Measurements from ENCODE around the gene TBATA. TPM values are rescaled to one million over a fixed set of nuclear protein-coding genes. Genes with fewer than 3 reads are reported as not detected.

Gene TBATA
- not detected in 2 replicates for total RNA-seq

DNA sequence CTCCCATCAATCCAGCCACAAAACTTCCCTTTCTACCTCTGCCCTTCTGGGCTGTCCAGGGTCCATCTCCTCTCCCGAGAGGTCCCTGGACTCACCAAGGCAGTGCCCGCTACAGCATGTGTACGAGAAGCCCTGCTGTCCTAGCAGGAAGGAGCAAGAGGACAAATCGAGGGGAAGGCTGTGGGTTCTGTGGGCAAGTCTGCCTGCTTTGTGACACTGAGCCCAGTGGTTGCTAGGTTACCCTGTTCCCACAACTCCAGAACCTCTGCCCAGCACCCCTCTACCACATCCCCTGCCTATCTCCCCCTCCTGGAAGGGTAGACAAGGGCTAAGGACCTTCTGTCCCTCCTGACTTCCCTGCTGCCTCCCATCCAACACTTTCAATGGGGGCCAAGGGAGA lies at the start of gene TBATA:
TBATA (minus strand) TSS at position 188 of the 400 bp plus-strand sequence. CDS start 1,998 bp downstream, outside the sequence.

GRCh38 chr10:70815504-70816219 lies 30.5 kb upstream of the TBATA start, which contains the start of gene SGPL1:
Gene SGPL1 (plus strand): TSS chr10:70815948. CDS start chr10:70816854, 906 bp downstream.

Other genes starting within 250 kb of the TBATA start
- not detected in 2 replicates for gene PRF1, start 182.6 kb downstream of the TBATA start, total RNA-seq
- 14.8 and 29.4 TPM in 2 replicates for gene ADAMTS14, start 112.9 kb downstream of the TBATA start, total RNA-seq
- gene SGPL1, start 30.6 kb upstream of the TBATA start, total RNA-seq = 20.7 and 24.0 TPM in 2 replicates
- 32.3 and 59.7 TPM in 2 replicates for gene PCBD1, start 103.2 kb upstream of the TBATA start, total RNA-seq